ENCODE data around the gene PIAS1.
"Not testable (repeated sequence)": the region's sequence is repeated elsewhere in the genome, so short reads cannot be mapped to it uniquely, and the experiment has no call there.

The PIAS1 gene

DNA sequence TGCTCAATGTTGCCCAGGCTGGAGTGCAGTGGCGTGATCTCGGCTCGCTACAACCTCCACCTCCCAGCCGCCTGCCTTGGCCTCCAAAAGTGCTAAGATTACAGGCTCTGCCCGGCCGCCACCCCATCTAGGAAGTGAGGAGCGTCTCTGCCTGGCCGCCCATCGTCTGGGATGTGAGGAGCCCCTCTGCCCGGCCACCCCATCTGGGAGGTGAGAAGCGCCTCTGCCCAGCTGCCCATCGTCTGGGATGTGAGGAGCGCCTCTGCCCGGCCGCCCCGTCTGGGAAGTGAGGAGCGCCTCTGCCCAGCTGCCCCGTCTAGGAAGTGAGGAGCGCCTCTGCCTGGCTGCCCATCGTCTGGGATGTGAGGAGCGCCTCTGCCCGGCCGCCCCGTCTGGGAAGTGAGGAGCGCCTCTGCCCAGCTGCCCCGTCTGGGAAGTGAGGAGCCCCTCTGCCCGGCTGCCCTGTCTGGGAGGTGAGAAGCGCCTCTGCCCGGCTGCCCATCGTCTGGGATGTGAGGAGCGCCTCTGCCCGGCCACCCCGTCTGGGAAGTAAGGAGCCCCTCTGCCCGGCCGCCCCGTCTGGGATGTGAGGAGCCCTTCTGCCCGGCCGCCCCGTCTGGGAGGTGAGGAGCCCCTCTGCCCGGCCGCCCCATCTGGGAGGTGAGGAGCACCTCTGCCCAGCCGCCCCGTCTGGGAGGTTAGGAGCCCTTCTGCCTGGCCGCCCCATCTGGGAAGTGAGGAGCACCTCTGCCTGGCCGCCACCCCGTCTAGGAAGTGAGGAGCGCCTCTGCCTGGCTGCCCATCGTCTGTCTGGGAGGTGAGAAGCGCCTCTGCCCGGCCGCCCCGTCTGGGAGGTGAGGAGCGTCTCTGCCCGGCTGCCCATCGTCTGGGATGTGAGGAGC, 167.7 kb downstream of the PIAS1 start:
- DNase-seq: not testable (repeated sequence)

DNA sequence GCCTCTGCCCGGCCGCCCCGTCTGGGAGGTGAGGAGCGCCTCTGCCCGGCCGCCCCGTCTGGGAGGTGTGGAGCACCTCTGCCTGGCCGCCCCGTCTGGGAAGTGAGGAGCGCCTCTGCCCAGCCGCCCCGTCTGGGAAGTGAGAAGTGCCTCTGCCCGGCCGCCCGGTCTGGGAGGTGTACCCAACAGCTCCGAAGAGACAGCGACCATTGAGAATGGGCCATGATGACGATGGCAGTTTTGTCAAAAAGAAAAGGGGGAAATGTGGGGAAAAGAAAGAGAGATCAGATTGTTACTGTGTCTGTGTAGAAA, 168.3 kb downstream of the PIAS1 start:
- DNase-seq: not testable (repeated sequence)

DNA sequence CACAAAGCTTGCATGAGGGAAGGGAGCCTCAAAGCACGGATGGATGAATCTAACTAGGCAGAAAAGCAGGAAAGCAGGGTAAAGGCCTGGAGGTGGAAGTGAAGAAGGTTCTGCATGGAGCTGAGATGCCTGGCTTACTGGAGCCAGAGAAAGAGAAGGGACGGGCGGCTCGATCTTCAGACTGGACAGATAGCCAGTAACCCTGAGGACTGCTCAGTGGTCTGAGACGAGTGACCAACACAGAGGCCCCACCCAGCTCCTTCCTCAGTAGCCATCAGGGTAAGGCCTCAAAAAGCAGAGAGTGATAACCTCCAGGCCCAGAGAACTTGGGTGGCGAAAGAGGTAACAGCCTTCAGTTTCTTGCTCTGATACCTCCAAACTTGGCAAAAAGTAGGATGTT, 169.1 kb downstream of the PIAS1 start:
- DNase-seq: no peak

DNA sequence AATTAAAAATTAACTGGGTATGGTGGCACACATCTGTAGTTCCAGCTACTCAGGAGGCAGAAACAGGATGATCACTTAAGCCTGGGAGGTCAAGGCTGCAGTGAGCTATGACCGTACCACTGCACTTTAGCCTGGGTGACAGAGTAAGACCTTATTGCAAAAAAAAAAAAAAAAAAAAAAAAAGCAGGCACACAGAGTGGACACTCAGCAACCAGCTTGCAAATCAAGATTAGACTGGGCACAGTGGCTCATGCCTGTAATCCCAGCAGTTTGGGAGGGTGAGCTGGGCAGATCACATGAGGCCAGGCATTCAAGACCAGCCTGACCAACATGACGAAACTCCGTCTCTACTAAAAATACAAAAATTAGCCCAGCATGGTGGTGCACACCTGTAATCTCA, 170.0 kb downstream of the PIAS1 start:
- DNase-seq: no peak

- no peak for DNase-seq
These were observed 170.6 kb downstream of the PIAS1 start for GRCh38 chr15:68224546-68225250.

- not testable (repeated sequence) for DNase-seq
These were observed 171.3 kb downstream of the PIAS1 start for GRCh38 chr15:68225442-68225841.

- DNase-seq: no peak
These were observed 173.6 kb downstream of the PIAS1 start for GRCh38 chr15:68227643-68228142.

DNA sequence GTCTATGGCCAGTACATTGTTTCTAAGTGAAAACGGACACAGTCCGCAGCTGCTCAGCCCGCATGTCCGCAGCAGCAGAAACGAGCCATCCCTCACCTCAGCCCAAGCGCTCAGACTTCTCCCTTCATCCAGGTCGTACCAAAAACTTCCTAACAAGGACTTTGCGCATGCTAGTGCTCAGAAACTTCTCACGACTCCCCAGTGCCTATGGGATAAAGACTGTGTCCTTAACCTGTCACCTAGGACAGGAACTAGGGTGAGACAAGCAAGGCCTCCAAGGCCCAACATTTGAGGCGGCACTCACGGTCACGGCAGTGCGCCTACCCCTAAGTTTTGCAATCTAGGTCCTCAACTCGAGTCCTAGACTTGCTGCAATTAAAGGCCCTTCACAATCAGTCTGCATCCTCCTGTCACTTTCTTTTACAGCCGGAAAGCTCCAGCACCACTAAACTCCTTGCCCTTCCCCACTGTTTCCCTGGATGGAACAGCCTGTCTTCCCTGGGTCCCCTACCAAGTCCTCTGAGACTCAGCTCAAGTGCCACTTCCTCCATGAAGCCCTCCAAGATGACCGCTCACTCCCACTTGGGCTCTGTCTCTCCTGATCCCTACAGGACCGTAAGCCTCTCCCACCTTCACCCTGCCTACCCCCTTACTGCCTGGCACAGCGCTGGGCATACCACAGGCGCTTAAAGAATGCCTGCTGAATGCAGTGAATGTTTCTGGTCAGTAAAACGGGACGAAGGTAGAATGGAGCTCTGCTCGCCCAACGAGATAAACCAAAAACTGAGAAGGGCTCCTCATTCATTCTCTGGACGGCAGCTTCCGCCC, 174.2 kb downstream of the PIAS1 start:
- no peak for DNase-seq

- DNase-seq: no peak
These were observed 174.9 kb downstream of the PIAS1 start for GRCh38 chr15:68228971-68229385.

- peak; percentile 55 for DNase-seq
These were observed 175.5 kb downstream of the PIAS1 start, which contains the start of gene CLN6 for GRCh38 chr15:68229386-68230156. CLN6 (minus strand) TSS chr15:68229728; CDS start chr15:68229584, 144 bp downstream.

GRCh38 chr15:68230157-68231100, 176.3 kb downstream of the PIAS1 start:
- no peak for DNase-seq

DNA sequence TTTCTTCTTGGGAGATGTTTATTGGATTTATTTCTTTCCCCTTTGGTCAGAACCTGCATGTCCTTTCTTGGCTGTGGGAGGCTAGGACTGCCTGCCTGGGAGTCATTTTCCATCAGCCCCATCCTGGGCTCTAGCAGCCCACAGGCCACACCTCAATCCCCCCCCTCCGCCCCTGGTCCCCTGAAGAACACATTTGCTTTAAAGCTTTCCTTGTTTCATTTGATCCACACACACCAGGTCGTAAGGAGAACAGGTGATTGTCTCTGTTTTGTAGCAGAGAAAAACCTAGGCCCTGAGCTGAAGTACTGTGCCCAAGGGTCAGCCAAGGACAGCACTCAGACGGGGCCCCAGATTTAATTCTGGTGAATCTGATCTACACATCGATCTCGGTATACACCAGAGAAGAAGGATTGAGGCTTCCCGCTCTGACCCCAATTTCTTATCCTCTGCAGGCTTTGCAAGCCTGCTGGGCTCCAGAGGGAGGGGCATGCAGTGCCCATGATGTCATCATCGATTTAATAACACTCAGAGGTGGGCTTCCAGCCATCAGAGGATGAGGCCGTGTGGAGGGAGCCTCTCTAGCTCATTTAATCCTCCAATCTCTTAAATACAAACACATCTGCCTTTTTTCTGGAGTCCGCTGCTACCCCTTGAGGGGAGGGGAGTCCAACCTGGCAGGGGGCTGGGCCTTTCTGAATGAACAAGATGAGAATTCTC, 177.1 kb downstream of the PIAS1 start:
- peak; percentile 8 for DNase-seq

- DNase-seq: no peak
These were observed 178.3 kb downstream of the PIAS1 start for GRCh38 chr15:68232449-68232848.

DNA sequence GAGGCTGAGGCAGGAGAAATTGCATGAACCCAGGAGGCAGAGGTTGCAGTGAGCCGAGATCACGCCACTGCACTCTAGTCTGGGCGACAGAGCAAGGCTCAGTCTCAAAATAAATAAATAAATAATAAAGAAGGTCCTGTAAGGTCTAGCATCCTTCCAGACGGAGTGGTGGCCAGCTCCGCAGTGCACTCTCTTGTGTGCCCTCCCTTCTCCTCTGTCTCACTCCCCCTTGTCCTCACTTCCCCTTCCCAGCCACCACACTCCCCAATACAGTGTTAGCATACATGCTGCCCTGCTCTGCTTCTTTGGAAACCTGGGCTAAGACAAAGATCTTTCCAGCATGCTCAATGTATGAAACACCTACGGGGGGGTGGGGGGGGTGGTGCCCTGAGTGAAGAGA, 178.8 kb downstream of the PIAS1 start:
- DNase-seq: no peak

DNA sequence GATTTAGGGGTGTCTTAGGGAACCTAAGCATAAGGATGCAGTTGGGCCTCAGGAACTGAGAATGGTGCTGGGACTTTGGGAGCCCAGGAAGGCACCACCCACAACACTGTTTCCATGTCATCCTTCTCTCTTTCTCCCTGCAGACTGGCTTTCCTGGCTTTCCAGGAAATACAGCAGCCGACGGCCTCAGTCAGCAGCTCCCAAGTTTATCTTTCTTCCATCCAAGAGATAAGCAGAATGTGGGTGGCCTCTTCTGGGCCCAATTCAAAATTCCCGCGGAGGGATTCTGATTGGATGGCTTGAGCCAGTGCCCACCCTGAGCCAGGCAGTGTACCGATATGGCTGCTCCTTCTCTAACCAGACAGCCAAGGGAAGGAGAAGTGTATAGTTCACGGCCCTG, 179.9 kb downstream of the PIAS1 start:
- no peak for DNase-seq

DNA sequence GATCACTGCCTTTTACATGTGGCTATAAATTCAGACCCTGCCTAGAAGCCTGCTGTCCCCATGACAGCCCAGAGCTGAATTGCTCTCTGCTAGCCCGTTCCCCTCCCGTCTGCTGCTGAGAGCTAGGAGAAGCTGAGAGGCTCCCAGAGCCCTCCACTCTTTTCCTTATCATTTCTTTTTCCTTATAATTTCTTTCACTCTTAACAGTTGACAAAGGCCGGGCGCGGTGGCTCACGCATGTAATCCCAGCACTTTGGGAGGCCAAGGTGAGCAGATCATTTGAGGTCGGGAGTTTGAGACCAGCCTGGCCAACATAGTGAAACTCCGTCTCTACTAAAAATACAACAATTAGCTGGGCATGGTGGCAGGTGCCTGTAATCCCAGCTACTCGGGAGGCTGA, 180.4 kb downstream of the PIAS1 start:
- DNase-seq: not testable (repeated sequence)

DNA sequence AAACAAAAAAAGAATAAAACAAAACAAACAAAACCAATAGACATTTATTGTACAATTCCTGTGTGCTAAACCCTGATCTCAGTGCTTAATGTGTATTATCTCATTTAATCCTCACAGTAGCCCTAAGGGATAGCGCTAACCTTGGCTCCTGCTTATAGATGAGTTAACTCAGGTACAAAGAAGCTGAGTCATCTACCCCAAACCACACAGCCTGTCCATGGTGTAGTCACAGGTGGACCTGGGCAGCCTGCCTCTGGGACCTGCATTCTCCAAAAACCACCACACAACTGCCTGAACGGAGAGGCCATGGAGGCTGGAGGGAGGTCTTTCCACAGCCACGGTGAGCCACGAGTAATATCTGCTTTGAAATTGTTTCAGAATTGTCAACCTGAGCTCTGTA, 180.9 kb downstream of the PIAS1 start:
- DNase-seq: no peak

DNA sequence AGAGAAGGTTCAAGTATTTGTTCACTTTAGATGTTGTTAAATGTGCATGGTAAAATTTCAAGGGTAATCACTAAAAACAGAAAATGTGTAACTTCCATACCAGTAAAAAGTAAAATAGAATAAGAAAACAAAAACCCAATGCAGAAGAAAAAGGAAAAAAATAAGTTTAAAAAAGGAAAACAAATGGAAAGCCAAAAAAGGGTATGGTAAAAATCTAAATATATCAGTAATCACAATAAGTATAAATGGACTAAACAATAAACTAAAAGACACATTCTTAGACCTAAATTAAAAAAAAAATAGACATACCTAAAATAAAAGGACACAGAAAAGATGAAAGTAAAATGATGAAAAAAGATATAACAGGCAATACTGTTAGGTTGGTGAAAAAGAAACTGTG, 184.9 kb downstream of the PIAS1 start:
- DNase-seq: no peak

GRCh38 chr15:68241088-68241935, 187.2 kb downstream of the PIAS1 start:
- DNase-seq: no peak

Measured in NCI-H1694 (cell line).